HG03469 (cell line): ENCODE data around the gene ATF7IP.
A peak's percentile ranks its signal among the peaks of the same experiment; 100 is the strongest.
"Not testable (repeated sequence)": the region's sequence is repeated elsewhere in the genome, so short reads cannot be mapped to it uniquely, and the experiment has no call there.

Source experiments
- ATAC-seq: cut with Tn5 transposase; IDR thresholded peaks from one replicate; pipeline ENCODE4 v1.9.1; 2021; ENCODE audit warnings: mild to moderate bottlenecking, moderate library complexity, moderate number of reproducible peaks; ENCODE audit not compliant: unreplicated experiment

ATF7IP gene

DNA sequence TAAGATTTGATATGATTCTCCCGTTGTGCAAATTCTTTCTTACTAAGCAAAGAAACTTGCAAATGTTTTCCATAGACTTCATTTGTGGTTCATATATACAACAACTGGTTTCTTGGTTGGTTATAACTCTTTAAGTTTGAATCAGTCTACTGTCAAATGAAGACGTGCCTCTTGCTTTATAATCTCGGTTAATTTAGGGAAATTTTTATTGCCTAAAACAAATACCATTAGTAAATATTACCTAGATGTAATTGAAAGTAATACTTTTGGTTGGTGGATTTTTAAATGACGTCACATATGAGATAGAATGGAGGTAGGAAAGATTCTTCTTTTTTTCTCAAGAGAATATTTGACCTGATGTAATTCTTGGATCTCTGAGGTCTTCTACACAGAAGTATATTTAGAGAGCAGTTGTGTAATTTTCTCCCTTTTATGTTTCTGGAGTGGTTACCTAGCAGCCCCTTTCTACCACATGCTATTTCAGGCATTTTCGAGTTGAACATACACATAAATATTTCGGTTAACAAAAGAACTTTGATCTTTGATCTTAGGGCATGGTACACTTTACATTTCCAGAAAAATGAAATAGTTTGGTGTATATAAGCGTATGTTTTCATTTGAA lies 1.7 kb downstream of the ATF7IP start:
- peak; percentile 31 for ATAC-seq

DNA sequence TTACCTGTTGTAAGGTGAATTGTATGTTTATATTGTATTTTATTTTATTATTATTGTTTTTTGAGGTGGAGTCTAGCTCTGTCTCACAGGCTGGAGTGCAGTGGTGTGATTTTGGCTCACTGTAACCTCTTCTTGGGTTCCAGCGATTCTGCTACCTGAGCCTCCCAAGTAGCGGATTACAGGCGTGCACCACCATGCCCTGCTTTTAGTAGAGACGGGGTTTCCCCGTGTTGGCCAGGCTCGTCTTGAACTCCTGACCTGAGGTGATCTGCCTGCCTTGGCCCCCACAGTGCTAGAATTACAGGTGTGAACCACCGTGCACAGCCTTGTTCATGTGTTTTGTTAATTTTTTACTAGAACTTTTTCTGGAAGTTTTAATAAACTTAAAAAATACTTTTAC lies 3.8 kb downstream of the ATF7IP start:
- ATAC-seq = no peak

DNA sequence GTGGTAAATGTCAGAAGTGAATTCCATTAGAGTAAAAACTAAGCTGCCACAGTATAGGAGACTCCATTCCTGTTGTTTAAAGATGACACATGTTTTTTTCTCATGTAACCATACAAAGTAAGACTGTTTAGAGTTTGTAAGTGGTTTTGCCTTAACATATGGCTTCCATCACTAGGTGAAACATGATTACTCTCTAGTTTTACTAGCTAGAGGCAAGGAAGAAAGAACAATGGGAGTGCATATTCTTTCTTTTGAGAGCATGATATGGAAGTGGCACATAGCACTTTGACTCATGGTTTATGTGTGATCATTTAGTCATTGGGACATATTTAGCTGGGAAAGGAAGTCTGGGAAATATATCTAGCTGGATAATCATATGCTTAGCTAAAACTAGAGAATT lies 7.7 kb downstream of the ATF7IP start:
- no peak for ATAC-seq

DNA sequence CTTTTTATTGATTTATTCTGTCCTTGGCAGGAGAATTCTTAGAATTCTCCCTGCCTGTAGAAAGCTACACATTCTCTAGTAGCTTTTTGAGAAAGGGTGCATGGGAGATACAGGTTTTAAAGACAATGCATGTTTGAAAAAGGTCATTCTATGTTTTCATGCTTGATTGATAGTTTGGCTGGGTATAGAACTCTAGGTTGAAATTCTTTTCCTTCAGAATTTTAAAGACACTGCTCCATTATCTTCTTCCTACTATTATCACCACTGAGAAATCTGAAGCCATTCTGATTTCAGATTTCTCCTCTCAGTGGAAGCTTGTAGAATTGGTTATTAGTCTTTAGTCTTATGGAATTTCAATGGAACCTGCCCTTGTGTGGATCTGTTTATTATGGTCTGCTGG lies 14.0 kb downstream of the ATF7IP start:
- ATAC-seq = no peak

DNA sequence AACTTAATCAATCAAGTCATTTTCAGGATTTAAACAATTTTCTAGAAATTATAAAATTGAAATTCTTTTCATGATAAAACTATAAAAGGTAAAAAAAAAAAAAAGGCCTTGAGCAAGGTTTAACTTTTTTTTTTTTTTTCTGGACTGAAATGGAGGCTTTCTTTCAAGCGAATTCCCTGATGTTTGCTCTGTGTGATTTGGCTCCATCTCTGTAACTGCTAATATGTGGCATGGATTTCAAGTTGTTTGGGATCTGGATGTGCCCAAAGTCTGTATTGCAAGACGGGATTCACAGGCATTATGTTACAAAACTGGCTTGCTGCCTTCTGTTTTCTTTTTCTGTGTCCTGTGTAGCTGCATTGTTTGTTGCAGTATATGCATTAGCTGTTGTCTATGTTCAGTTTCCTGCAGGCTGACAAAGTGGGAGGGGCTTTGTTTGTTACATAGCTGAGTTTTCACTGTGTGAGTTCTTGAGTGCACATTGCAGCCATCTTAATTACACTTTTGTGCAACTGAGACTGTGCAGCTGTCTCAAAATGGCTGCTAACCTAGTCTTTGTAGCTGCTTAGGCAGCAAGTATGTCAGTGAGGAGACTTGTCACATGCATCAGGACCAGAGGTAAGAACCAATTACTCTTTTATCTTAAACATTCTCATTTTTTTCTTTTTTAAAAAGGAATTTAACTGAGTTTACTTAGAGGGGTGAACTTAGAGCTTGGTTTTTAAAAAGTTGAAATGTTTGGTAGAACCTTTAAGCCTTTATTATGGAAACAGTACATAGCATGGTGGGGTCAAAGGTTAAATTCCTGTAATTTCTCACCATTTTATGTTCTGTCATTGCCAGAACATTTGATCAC lies 19.5 kb downstream of the ATF7IP start:
- peak; percentile 80 for ATAC-seq

DNA sequence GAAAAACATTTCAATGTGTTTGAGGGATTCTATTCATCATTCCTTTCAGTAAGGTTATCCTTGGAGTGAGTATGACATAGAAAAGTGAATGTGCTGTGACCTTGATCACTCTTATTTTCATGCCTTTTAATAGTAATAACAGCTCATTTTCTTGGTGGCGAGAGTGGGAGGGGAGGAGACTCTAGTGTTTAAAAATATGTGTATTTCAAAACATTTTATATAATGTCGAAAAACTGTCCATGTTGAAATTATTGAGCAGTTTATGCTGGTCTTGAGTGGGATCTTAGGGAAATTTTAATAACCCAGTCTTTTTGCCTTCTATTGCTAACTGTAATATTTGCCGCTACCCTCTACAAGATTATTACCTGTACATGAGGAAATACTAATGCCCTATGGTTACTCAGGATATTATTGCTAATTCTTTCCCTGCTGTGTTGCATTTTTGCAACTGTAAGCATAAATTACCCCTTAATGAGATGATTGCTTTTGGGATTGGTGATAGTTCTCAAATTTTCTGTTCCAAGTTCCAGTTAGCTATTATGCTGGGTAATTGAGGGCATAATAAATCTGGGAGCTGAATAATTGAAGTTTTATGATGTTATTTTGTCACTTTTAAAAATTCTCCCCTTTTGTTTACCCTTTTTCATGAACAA lies 21.9 kb downstream of the ATF7IP start:
- ATAC-seq = no peak

DNA sequence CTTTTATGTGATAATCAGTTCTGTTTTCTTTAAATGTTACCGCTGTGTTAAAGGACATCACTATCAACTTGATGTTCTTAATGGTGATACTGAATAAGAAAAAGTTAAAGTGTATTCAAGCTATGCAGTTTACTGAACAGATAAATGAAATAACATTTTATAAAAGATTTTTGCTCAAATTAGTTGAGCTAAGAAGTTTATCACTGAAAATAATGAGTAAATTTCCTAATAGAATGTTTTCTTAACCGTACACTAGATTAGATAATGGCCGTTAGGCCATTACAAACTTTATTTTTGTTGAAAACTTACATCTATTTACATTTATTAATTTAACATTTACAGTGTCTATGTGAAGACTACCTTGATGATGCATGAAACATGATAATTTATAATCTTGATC lies 25.0 kb downstream of the ATF7IP start:
- ATAC-seq = no peak

DNA sequence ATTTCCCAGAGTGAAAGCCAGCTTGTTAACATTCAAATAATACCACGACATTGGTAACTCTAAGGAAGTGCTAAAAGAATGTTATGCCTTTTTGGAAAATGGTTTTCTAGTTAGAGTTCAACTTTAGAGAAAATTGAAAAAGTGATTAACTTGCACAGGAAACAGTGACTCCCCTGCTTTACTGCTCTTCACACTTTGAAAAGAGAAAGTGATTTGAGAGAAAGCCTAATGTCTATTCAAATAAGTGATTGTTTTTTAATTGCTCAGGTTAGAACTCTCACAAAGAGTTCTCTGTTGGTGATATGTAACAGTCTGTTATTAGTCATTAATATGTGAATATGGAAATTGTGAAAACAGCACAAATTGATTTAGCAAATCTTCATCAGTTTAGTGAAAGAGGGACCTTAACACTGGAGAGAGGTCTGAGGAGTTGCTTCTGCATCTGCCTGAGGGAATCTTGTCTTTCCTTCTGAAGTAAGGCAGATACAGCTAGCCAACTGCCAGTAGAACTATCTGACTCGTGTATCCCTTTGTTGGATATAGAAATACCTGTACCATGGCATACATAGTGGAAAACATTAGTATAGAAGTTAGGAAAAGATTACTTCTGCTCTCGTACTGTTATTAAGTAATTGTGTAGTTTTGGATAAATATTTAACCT lies 25.5 kb downstream of the ATF7IP start:
- no peak for ATAC-seq

DNA sequence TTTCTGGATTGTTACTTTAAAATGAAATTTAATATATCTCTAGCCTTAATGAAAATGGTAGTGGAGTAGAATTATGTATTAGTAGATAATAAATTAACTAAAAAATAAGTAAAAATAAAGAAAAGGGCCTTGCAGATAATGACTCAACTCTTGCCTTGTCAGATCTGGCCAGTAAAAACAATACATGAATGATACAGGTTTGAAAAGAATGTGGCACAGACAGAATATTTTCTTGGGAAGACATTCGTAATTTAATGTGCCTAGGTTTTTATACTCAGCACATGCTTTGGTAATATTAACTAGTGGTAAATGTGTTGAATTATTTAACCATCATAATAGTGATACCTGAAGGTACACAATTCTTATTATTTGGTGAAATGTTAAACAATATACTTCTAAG lies 28.3 kb downstream of the ATF7IP start:
- ATAC-seq = no peak

DNA sequence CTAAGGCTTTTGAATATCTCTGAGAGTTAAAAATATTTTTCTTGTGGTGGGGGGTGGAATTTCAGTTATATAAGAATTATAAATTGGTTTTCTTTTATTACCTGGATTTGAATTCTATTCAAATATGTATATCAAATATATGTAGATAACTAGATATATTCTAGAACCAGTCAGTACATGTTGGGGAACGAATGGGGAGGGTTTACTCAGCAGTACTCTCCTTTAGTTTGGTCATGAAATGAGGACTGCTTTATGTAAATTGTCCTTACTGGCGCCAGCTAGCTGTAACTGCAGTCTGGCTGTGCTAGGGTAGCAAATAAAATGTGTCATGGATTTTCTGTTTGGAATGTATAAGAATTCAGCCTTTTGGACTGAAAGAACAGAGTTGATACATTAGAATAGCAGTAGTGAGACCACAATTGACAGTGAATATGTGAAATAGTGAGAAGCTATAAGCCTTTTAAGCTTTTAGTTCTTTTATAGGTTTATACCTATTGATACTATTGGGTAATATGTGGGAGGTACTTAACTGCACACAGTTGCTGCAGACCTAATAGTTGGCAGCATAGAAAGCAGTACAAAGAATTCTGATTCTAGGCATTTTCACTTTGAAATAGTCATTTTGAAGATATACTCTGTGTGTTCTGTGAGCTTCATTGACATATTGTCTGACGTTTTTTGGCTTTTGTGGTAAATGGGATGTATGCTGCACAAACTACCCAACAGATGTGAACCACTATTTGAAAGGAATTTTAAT lies 29.0 kb downstream of the ATF7IP start:
- peak; percentile 36 for ATAC-seq

DNA sequence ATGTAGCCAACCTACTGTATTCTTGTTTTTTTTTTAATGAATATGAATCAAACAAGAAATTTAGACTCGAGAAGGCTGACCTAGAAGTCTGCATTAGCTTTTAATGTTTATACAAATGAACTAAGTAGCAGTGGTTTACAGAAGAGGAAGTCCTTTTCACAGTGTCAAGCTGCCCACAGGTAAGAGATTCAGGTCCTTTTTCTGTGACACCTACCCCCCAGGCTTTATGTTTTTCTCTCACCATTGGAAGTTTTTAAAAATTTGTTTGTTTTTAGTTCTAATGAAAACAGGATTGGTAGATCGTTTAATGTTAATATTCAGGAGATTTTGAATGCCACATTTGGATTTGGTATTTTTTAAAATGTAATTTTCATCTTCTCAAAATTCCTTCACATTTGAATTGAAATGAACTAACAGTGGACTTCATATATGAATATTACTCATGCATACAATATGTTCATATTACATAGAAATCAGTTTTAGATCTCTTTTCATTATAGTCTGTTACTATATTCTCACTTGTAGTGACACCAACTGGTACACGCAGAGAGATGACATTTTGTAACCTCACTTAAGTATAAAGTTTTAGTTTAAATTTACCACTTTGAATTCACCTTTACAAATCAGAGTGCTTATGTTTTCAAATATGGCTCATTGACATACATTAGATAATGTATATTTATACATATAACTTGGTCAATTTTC lies 29.7 kb downstream of the ATF7IP start:
- ATAC-seq = peak; percentile 35

DNA sequence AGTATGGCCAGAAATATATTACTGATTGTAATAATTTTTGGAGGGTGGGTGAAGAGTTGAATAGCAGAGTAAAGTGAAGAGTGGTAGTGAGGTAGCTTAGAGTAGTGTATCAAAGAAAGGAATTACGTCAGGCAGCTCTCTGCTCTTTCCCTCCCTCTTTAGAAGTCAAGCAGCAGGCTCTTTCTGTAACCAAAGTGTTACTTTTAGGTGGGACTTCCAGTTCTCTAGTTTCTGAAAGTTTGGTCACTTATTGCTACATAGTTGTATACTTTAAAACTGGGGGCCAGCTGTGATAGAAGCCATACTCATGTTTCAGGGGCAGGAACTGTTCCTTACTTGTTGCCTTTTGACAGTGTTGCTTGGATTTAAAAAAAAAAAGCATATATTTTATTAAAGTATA lies 30.6 kb downstream of the ATF7IP start:
- ATAC-seq = no peak

DNA sequence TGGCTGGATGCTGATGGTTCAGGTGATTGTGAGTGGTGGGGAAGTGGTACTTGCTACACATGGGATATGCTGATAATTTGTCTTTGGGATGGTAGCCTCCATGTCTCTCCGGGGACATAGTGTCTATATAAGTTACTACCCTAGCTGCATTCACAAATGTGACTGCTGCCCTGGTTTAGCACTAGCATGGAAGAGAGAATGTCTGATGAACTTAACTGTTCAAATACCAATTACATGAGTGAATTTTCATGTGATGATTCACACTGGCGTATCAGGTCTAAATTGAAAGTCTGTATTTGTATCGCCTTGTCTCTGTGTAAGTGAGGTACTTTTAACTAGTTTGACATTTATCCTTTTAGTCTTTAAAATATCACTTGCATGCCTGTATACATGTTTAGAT lies 34.4 kb downstream of the ATF7IP start:
- ATAC-seq = no peak

DNA sequence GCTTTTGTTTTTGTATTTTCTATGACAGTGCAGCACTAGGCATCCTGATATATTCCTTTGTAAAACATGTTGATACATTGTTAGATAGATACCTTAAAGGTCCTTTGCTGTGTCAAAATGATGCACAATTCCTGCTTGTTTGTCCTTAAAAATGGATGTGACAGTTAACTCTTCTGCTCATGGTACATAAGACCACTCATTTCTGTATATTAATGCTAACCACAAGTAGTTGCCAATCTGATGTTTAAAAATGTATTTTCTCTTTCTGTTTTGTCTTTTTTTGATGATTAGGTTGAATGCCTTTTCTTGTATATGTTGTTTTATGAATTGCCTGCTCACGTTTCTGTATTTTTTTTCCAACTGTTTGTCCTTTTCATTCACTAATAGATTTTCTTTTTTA lies 35.1 kb downstream of the ATF7IP start:
- no peak for ATAC-seq

DNA sequence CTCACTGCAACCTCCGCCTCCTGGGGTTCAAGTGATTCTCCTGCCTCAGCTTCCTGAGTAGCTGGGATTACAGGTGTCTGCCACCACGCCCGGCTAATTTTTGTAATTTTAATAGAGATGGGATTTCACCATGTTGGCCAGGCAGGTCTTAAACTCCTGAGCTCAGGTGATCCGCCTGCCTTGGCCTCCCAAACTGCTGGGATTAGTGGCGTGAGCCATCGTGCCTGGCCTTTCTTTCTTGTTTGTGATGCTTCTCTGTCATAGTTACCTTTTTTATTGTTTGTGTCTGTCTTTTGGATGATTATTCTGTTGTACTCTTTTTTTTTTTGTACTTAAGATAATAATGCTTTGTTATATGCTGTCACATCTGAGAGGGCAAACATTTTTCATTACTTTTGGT lies 35.8 kb downstream of the ATF7IP start:
- not testable (repeated sequence) for ATAC-seq

DNA sequence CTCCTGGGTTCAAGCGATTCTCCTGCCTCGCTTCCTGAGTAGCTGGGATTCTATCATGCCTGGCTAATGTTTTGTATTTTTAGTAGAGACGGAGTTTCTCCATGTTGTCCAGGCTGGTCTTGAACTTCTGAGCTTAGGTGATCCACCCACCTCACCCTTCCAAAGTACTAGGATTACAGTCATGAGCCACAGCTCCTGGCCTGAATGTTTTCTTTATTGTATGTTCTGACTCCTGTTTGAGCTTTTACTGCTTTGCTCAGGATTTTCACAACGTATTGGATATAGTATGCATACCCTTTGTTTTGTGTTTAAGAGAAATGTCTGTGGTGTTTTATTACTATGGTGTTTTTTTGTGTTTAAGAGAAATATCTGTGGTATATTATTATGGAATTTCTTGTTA lies 37.2 kb downstream of the ATF7IP start:
- no peak for ATAC-seq

DNA sequence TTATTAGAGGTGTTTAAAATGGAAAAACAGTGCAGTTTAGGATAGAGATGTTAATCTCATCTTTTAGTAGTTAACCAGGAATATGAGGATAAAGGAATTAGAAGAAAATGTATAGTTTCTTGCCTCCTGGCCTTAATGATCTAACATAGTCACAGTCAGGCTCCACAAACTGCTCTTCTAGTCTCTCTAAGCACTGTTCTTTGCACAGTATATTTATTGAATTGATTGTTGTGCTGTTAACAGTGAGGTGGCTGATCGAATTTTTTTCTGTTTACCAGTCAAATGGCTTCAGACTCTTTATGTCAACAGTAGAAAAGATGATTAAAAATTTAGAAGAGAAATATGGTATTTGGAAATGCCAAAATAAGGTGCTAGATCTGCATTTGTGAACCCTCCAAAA lies 37.8 kb downstream of the ATF7IP start:
- no peak for ATAC-seq

DNA sequence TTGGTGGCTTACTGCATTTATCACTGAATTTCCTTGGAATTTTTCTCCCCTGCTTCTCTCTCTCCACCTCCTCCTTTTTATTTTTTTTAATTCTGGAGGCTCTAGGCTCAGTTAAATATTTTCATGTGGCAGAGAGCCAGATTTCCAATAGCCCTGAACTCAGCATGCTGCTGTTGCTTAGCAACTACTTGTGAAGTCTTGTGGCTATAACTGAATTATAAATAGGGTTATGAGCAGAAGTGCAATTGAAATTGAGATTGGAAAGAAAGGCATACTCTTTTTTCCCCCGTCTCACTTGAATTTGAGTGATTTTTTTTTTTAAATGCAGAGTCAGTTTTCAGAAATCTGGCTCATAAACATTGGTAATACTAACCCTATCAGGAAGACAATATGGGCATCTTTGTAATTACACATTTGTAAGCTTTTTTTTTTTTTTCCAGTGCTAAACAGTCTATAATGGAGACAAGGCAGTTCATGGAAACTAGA lies 38.3 kb downstream of the ATF7IP start:
- no peak for ATAC-seq

DNA sequence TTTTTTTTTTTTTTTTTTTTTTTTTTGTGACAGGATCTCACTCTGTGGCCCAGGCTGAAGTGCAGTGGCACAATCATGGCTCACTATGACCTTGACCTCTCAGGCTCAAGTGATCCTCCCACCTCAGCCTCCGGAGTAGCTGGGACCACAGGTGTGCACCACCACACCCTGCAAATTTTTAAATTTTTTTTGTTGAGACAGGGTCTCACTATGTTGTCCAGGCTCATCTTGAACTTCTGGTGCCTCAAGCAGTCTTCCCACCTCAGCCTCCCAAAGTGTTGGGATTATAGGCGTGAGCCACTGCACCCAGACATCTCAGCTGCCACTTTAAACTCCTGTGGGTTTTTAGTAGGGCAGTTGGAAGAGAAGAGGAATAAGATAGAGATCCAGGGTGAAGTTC lies 39.9 kb downstream of the ATF7IP start:
- not testable (repeated sequence) for ATAC-seq

DNA sequence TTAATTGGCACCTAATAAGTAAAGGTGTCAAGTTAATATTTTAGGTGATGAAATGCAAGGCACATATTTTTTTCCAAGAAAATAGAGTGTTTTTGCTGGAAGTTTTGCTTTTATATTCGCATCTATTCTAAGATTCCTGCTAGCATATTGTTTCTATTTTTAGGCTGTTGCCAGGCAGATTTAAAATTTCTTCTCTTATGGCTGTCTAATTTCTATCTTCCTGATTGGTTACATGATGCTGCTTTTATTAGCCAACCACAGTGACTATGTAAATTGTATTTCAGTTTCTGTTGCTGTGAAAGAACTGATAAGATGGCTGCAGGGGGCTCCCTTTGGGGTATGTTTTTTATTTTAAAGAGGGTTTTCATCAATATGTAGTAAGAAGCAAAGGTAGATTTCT lies 42.7 kb downstream of the ATF7IP start:
- no peak for ATAC-seq
